Progenitor cell of endocrine pancreas (in vitro differentiated cells): Measurements from ENCODE around the gene SLC1A6. TPM values are rescaled to one million over a fixed set of nuclear protein-coding genes. Genes with fewer than 3 reads are reported as not detected.

ENCODE experiments used
- DNase-seq: peaks from one replicate; pipeline ENCODE4 v3.0.0; 2021; ENCODE audit warnings: low spot score; ENCODE audit not compliant: unreplicated experiment
- H3K27ac Mint-ChIP-seq: 2 replicates; pipeline ENCODE4 v1.8.0; 2021; ENCODE audit warnings: mild to moderate bottlenecking, moderate library complexity, mixed read lengths
- H3K27me3 Mint-ChIP-seq: 2 replicates; pipeline ENCODE4 v1.8.0; 2021; ENCODE audit warnings: mixed read lengths
- H3K36me3 Mint-ChIP-seq: 2 replicates; pipeline ENCODE4 v1.8.0; 2022; ENCODE audit warnings: mixed read lengths; ENCODE audit not compliant: insufficient read depth
- H3K4me1 Mint-ChIP-seq: 2 replicates; pipeline ENCODE4 v1.8.0; 2021; ENCODE audit warnings: low read depth, mixed read lengths
- H3K4me3 Mint-ChIP-seq: 2 replicates; pipeline ENCODE4 v1.8.0; 2021; ENCODE audit warnings: low read depth, mild to moderate bottlenecking, moderate library complexity, mixed read lengths
- H3K9me3 Mint-ChIP-seq: 2 replicates; pipeline ENCODE4 v1.8.0; 2021; ENCODE audit warnings: low read depth, mixed read lengths
- total RNA-seq: library from RNA; stranded (reverse); gene quantifications from 2 replicates; pipeline ENCODE4 v1.2.1, GENCODE V29; 2021
- TF ChIP-seq, protein P1 (sequence below): fragments of 200-600 bp; sonication (generic); IDR thresholded peaks from one replicate; pipeline ENCODE4 v1.5.0; 2021; ENCODE audit warnings: antibody characterized with exemption, mild to moderate bottlenecking; ENCODE audit not compliant: unreplicated experiment

The SLC1A6 gene
- total RNA-seq, 1 donor from 2014 or later = 0.62 TPM

DNA sequence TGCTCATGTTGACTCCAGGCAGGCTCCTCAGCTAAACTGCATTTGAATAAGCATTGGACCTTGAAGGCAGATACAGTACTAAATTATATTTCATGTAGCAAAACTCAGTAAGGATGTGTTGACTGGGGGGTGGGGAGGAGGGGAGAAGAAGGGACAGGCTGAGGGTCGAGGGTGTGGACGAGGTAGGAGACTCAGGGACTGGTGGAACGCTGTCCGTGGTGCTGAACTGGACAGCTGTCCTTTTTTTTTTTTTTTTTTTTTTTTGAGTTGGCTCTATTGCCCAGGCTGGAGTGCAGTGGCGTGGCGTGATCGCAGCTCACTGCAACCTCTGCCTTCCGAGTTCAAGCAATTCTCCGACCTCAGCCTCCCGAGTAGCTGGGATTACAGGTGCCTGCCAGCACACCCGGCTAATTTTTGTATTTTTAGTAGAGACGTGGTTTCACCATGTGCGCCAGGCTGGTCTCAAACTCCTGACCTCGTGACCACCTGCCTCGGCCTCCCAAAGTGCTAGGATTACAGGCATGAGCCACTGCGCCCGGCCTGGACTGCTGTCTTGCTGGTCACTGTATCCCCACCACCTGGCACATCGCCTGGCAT is 36.4 kb upstream of the SLC1A6 start:
- Mint-ChIP-seq H3K4me3 (no peak overlapping the region), H3K27me3 (peaks cover 12% of the 10 kb centered on the region), H3K4me1 (no peaks in the 10 kb centered on the region), H3K9me3 (peaks cover 17% of the 10 kb centered on the region), H3K27ac (no peak overlapping the region), H3K36me3 (no peaks in the 10 kb centered on the region)
- no peak for DNase-seq
- TF ChIP-seq, protein P1, sequence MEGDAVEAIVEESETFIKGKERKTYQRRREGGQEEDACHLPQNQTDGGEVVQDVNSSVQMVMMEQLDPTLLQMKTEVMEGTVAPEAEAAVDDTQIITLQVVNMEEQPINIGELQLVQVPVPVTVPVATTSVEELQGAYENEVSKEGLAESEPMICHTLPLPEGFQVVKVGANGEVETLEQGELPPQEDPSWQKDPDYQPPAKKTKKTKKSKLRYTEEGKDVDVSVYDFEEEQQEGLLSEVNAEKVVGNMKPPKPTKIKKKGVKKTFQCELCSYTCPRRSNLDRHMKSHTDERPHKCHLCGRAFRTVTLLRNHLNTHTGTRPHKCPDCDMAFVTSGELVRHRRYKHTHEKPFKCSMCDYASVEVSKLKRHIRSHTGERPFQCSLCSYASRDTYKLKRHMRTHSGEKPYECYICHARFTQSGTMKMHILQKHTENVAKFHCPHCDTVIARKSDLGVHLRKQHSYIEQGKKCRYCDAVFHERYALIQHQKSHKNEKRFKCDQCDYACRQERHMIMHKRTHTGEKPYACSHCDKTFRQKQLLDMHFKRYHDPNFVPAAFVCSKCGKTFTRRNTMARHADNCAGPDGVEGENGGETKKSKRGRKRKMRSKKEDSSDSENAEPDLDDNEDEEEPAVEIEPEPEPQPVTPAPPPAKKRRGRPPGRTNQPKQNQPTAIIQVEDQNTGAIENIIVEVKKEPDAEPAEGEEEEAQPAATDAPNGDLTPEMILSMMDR = no peak

DNA sequence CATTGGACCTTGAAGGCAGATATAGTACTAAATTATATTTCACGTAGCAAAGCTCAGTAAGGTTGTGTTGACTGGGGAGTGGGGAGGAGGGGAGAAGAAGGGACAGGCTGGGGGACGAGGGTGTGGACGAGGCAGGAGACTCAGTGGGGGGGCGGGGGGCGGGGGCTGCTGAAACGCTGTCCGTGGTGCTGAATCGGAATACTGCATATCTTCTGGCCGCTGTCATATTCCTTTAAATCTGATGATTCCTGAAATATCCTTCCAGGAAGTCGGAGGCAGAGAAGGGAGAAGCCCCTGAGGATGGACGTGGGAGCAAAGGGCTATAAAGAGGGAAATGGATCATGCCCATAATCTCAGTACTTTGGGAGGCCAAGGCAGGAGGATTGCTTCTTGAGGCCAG is 34.9 kb upstream of the SLC1A6 start:
- H3K9me3 Mint-ChIP-seq = peaks cover 17% of the 10 kb centered on the region
- peaks cover 19% of the 10 kb centered on the region for H3K27me3 Mint-ChIP-seq
- DNase-seq = no peak
- no peaks in the 10 kb centered on the region for H3K36me3 Mint-ChIP-seq
- no peak overlapping the region for H3K27ac Mint-ChIP-seq
- TF ChIP-seq, protein P1 = no peak
- no peaks in the 10 kb centered on the region for H3K4me1 Mint-ChIP-seq
- H3K4me3 Mint-ChIP-seq = no peak overlapping the region

DNA sequence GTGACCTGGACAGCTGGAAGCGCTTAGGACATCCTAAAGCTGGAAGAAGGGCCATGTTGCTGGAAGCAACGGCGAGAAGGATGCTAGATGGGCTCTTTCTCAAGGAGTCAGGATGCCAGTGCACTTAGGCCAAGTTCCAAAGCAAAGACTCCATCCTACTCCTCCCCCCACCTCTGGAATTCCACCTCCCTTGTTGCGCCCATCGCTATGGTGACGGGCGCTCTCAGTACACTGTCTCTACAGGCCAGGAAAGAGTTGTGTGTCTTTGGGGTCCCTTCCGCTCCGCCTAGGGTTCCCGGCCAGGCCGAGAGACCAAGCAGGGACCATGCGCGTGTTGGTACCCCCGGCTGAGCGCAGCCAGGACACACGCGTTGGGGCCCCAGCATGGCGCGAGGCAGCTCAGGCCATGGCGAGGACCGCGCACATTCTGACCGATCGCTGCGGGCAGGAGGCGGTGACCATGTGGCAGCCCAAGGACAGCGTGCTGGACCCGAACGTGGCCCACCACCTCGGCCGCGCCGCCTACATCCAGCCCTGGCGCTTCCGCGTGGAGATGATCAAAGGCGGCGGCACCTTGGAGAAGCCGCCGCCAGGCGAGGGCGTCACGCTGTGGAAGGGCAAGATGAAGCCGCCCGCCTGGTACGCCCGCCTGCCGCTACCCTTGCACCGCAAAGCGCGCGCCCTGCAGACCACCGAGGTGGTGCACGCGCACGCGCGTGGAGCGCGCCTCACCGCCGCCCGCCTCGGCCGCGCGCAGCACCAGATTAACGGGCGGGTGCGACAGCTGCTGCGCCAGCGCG is 31.0 kb upstream of the SLC1A6 start:
- no peak overlapping the region for H3K4me3 Mint-ChIP-seq
- no peak overlapping the region for H3K27ac Mint-ChIP-seq
- no peaks in the 10 kb centered on the region for H3K4me1 Mint-ChIP-seq
- TF ChIP-seq, protein P1 = no peak
- H3K9me3 Mint-ChIP-seq = peaks cover 16% of the 10 kb centered on the region
- H3K36me3 Mint-ChIP-seq = no peaks in the 10 kb centered on the region
- DNase-seq = no peak
- peaks cover 19% of the 10 kb centered on the region for H3K27me3 Mint-ChIP-seq

DNA sequence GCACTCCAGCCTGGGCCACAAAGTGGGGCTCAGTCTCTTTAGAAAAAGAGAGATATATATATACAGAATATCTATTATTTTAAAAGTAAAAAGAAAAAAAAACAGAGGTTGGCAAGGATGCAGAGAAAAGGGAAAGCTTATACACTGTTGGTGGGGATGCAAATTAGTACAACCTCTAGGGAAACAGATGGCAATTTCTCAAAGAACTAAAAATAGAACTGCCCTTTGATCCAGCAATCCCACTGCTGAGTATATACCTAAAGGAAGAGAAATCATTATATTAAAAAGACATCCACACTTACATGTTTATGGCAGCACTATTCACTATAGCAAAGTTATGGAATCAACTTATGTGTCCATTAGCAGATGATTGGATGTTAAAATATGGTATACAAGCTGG is 28.6 kb upstream of the SLC1A6 start:
- no peak for DNase-seq
- Mint-ChIP-seq H3K27me3 (peaks cover 18% of the 10 kb centered on the region), H3K27ac (no peak overlapping the region), H3K9me3 (peaks cover 19% of the 10 kb centered on the region), H3K4me1 (no peaks in the 10 kb centered on the region), H3K36me3 (no peaks in the 10 kb centered on the region), H3K4me3 (no peak overlapping the region)
- TF ChIP-seq, protein P1 = no peak

DNA sequence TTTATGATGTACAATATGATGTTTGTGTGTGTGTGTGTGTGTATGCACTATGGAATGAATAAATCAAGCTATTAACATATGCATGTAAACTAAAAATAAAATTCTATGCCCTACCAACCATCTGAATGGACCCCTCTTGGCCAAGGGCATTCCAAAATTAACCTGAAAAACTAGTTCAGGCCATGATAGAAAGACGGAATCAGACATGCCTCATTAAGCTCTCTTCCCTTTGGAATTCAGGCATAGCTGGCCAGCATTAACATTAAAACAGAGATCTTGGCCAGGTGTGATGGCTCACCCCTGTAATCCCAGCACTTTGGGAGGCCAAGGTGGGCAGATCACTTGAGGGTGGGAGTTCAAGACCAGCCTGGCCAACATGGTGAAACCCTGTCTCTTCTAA is 18.3 kb upstream of the SLC1A6 start:
- TF ChIP-seq, protein P1 = no peak
- no peak overlapping the region for H3K4me3 Mint-ChIP-seq
- no peak overlapping the region for H3K27ac Mint-ChIP-seq
- peaks cover 60% of the 10 kb centered on the region for H3K9me3 Mint-ChIP-seq
- peaks cover 2% of the 10 kb centered on the region for H3K36me3 Mint-ChIP-seq
- no peaks in the 10 kb centered on the region for H3K27me3 Mint-ChIP-seq
- DNase-seq = no peak
- no peaks in the 10 kb centered on the region for H3K4me1 Mint-ChIP-seq
